OCI-LY1 (cell line): Measurements from ENCODE around the gene DOK7.

ENCODE experiments used
- H2AFZ ChIP-seq: fragments of 200-600 bp; sonication (generic), shearing (Covaris generic); 2 replicates; pipeline ENCODE4 v1.6.0; 2014; ENCODE audit warnings: antibody characterized with exemption, mild to moderate bottlenecking, low read length
- H3F3A ChIP-seq: fragments of 200-600 bp; sonication (generic), shearing (Covaris generic); 2 replicates; pipeline ENCODE4 v1.6.0; 2014; ENCODE audit warnings: mild to moderate bottlenecking, antibody characterized with exemption, low read length, moderate library complexity; ENCODE audit not compliant: insufficient read depth
- H3K27ac ChIP-seq: fragments of 200-600 bp; sonication (generic); 2 replicates; pipeline ENCODE4 v1.5.1; 2014; ENCODE audit warnings: low read length, mixed run types, mild to moderate bottlenecking, low read depth; ENCODE audit not compliant: poor library complexity, severe bottlenecking
- H3K27me3 ChIP-seq: fragments of 200-600 bp; sonication (generic); 2 replicates; pipeline ENCODE4 v1.6.0; 2014; ENCODE audit warnings: antibody characterized with exemption, mild to moderate bottlenecking, low read length, moderate library complexity; ENCODE audit not compliant: insufficient read depth
- H3K36me3 ChIP-seq: fragments of 200-600 bp; sonication (generic); 2 replicates; pipeline ENCODE4 v1.6.1; 2014; ENCODE audit warnings: mild to moderate bottlenecking, antibody characterized with exemption, low read length, moderate library complexity, mixed read lengths; ENCODE audit not compliant: insufficient read depth
- H3K4me1 ChIP-seq: fragments of 200-600 bp; sonication (generic); 2 replicates; pipeline ENCODE4 v1.5.1; 2014; ENCODE audit warnings: mild to moderate bottlenecking, low read length, moderate library complexity; ENCODE audit not compliant: insufficient read depth, severe bottlenecking
- H3K4me2 ChIP-seq: fragments of 200-600 bp; sonication (generic), shearing (Covaris generic); 2 replicates; pipeline ENCODE4 v1.6.1; 2014; ENCODE audit warnings: low read length
- H3K4me3 ChIP-seq: fragments of 200-600 bp; sonication (generic); 2 replicates; pipeline ENCODE4 v1.5.1; 2014; ENCODE audit warnings: low read length, low read depth, mild to moderate bottlenecking, mixed read lengths; ENCODE audit not compliant: poor library complexity, severe bottlenecking
- H3K79me2 ChIP-seq: fragments of 200-600 bp; shearing (Covaris generic); 2 replicates; pipeline ENCODE4 v1.6.1; 2016; ENCODE audit warnings: mixed run types, low read length, mixed read lengths; ENCODE audit not compliant: insufficient read depth
- H3K9ac ChIP-seq: fragments of 200-600 bp; sonication (generic), shearing (Covaris generic); 2 replicates; pipeline ENCODE4 v1.6.1; 2014; ENCODE audit warnings: mild to moderate bottlenecking, low read length, mixed read lengths
- H3K9me2 ChIP-seq: fragments of 200-600 bp; sonication (generic), shearing (Covaris generic); 2 replicates; pipeline ENCODE4 v1.6.1; 2014; ENCODE audit warnings: low read depth, mild to moderate bottlenecking, low read length, mixed read lengths
- H3K9me3 ChIP-seq: fragments of 200-600 bp; shearing (Covaris generic); 2 replicates; pipeline ENCODE4 v1.6.1; 2014; ENCODE audit warnings: low read length, mixed read lengths
- H4K20me1 ChIP-seq: fragments of 200-600 bp; sonication (generic), shearing (Covaris generic); 2 replicates; pipeline ENCODE4 v1.6.0; 2016; ENCODE audit warnings: mild to moderate bottlenecking, low read length; ENCODE audit not compliant: insufficient read depth
- CTCF ChIP-seq: fragments of 200-600 bp; sonication (generic), shearing (Covaris generic); IDR thresholded peaks from 2 replicates; pipeline ENCODE4 v1.5.1; 2017; ENCODE audit warnings: mild to moderate bottlenecking, antibody characterized with exemption, low read length, moderate library complexity, mixed read lengths
- EZH2 ChIP-seq: fragments of 200-600 bp; sonication (generic), shearing (Covaris generic); IDR thresholded peaks from 2 replicates; pipeline ENCODE4 v1.8.0; 2017; ENCODE audit warnings: borderline replicate concordance, mixed run types, mild to moderate bottlenecking, antibody characterized with exemption, low read length, moderate library complexity, mixed read lengths

Gene DOK7

GRCh38 chr4:3505231-3505630 is 42.1 kb downstream of the DOK7 start:
- no peak overlapping the region for H3K4me2 ChIP-seq
- no peaks in the 10 kb centered on the region for H3K27me3 ChIP-seq
- H3F3A ChIP-seq = no peaks in the 10 kb centered on the region
- TF ChIP-seq CTCF = no peak
- no peak for TF ChIP-seq EZH2
- no peak overlapping the region for H2AFZ ChIP-seq
- H3K36me3 ChIP-seq = peaks cover 6% of the 10 kb centered on the region
- H3K4me3 ChIP-seq = no peak overlapping the region
- no peaks in the 10 kb centered on the region for H3K79me2 ChIP-seq
- H3K9me2 ChIP-seq = no peaks in the 10 kb centered on the region
- H3K9me3 ChIP-seq = no peaks in the 10 kb centered on the region
- H4K20me1 ChIP-seq = no peaks in the 10 kb centered on the region
- no peak overlapping the region for H3K27ac ChIP-seq
- H3K4me1 ChIP-seq = no peaks in the 10 kb centered on the region
- no peak overlapping the region for H3K9ac ChIP-seq

- Histone ChIP-seq H3K4me3 (no peak overlapping the region), H3K36me3 (peaks cover 6% of the 10 kb centered on the region), H4K20me1 (no peaks in the 10 kb centered on the region), H3K27ac (no peak overlapping the region), H3K4me2 (no peak overlapping the region), H3K4me1 (no peaks in the 10 kb centered on the region), H3K27me3 (no peaks in the 10 kb centered on the region), H3K9me3 (no peaks in the 10 kb centered on the region), H3F3A (no peaks in the 10 kb centered on the region), H2AFZ (no peak overlapping the region), H3K9me2 (no peaks in the 10 kb centered on the region), H3K9ac (no peak overlapping the region), H3K79me2 (no peaks in the 10 kb centered on the region)
- TF ChIP-seq CTCF (no peak), EZH2 (no peak)
Observed at GRCh38 chr4:3508542-3508941, 45.4 kb downstream of the DOK7 start.

- Histone ChIP-seq H2AFZ (no peak overlapping the region), H3K27ac (no peak overlapping the region), H3K27me3 (no peaks in the 10 kb centered on the region), H4K20me1 (no peaks in the 10 kb centered on the region), H3K4me2 (no peak overlapping the region), H3K79me2 (no peaks in the 10 kb centered on the region), H3F3A (no peaks in the 10 kb centered on the region), H3K9me3 (no peaks in the 10 kb centered on the region), H3K36me3 (peaks cover 9% of the 10 kb centered on the region), H3K9me2 (no peaks in the 10 kb centered on the region), H3K4me1 (no peaks in the 10 kb centered on the region), H3K4me3 (no peak overlapping the region), H3K9ac (no peak overlapping the region)
- TF ChIP-seq EZH2 (no peak), CTCF (no peak)
Observed at GRCh38 chr4:3510481-3510880, 47.4 kb downstream of the DOK7 start.
